Ectodermal cell (in vitro differentiated cells): ENCODE data around the gene NTF4.
"Not testable (repeated sequence)": the region's sequence is repeated elsewhere in the genome, so short reads cannot be mapped to it uniquely, and the experiment has no call there.

Experiments
- H3K27ac ChIP-seq: 2 replicates; pipeline ENCODE4 v1.7.0; 2013; ENCODE audit warnings: mild to moderate bottlenecking, low read depth, low read length; ENCODE audit not compliant: insufficient read depth, poor library complexity, severe bottlenecking
- H3K27me3 ChIP-seq: 2 replicates; pipeline ENCODE4 v1.7.0; 2013; ENCODE audit warnings: mild to moderate bottlenecking, low read length; ENCODE audit not compliant: insufficient read depth, control insufficient read depth, poor library complexity, severe bottlenecking
- H3K36me3 ChIP-seq: one replicate; pipeline ENCODE4 v1.7.0; 2013; ENCODE audit warnings: low read length; ENCODE audit not compliant: control insufficient read depth, insufficient read depth
- H3K4me1 ChIP-seq: one replicate; pipeline ENCODE4 v1.7.0; 2013; ENCODE audit warnings: low read length; ENCODE audit not compliant: control insufficient read depth, insufficient read depth
- H3K4me3 ChIP-seq: 2 replicates; pipeline ENCODE4 v1.7.0; 2013; ENCODE audit warnings: low read depth, low read length, control low read depth; ENCODE audit not compliant: insufficient read depth
- H3K9me3 ChIP-seq: 2 replicates; pipeline ENCODE4 v1.7.0; 2013; ENCODE audit warnings: mild to moderate bottlenecking, low read length, moderate library complexity; ENCODE audit not compliant: control insufficient read depth
- WGBS, 2 experiments: methylation state at CpG; one replicate each; pipeline ENCODE4 v1.1.7; 2013; ENCODE audit warnings: missing lambda C conversion rate in 2 of 2; 5-methylcytosine and 5-hydroxymethylcytosine counted together

NTF4 gene

DNA sequence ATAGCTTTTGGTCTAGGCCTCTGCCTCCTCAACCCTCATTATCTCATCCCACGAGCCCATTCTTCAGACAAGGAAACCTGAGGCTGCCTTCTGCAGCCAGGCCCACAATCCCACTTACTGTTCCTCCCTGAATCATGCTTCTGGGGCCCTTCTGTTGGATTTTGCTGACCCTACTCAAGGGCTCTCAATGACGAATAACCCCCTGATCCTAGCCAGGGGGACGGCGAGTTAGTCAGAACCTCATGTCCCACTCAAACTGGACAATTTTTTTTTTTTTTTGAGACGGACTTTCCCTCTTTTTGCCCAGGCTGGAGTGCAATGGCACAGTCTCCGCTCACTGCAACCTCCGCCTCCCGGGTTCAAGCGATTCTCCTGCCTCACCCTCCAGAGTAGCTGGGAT is 42.5 kb downstream of the NTF4 start:
- Histone ChIP-seq H3K4me3 (no peak overlapping the region), H3K27ac (no peak overlapping the region), H3K9me3 (no peaks in the 10 kb centered on the region), H3K4me1 (no peaks in the 10 kb centered on the region), H3K36me3 (no peaks in the 10 kb centered on the region), H3K27me3 (peaks cover 29% of the 10 kb centered on the region)
- WGBS, 2 experiments: 89 to 92% methylated on average over 9 of the region's 9 CpGs

DNA sequence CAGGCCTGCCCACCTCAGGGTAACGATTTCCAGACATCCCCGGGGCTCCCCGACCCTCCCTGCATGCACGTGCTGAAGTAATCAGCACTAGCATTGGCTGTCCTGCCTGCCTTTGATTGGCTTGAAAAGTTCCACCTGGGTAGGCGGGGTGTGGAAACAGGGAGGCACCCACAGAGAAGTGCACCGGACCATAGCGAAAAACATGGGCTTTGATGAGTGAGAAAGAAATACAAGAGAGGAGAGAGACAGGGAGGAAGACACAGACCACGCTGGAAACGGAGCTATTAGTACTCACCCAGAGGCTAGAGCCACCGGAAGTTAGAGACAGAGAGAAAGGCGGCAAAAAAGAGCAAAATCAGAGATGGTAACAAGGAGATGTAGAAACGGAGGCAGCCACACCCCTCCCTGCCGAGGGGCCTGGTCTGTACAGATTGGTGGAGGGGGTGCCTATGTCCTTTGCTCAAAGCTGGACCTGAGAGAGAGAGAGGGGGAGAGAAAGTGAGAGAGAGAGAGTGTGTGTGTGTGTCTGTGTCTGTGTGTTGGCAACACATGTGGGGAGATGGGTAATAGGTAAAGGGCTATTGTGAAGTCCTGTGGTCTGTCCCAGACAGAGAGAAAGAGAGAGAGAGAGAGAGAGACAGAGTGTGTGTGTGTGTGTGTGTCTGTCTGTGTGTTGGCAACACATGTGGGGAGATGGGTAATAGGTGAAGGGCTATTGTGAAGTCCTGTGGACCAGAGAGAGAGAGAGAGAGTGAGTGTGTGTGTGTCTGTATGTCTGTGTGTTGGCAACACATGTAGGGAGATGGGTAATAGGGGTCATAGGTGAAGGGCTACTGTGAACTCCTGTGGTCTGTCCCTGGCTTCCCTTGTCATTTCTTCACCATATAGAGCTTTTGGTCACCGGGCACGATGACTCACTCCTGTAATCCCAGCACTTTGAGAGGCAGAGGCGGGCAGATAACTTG is 43.4 kb downstream of the NTF4 start:
- peaks cover 29% of the 10 kb centered on the region for H3K27me3 ChIP-seq
- 67 to 68% methylated on average over 16 of the region's 16 CpGs for WGBS, 2 experiments
- no peaks in the 10 kb centered on the region for H3K36me3 ChIP-seq
- H3K4me3 ChIP-seq: no peak overlapping the region
- H3K9me3 ChIP-seq: no peaks in the 10 kb centered on the region
- H3K4me1 ChIP-seq: no peaks in the 10 kb centered on the region
- no peak overlapping the region for H3K27ac ChIP-seq

DNA sequence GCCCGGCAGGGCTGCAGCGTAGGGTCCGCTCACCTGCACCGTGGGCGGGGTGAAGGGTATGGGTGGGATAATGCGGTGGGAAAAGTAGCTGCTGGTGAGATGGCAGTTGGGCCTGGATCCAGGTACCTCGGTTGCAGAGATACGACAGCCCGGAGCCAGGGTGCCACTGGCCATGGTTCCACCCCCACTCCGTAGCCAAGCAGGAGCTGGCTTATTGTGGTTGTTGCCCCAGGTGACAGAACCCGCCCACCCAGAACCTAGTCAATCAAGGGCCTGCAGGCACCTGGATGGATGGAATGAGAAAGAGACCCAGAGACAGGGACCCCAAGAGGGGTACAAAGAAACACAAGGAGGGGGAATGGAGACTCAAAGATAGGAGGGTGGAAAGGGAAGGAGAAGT is 44.3 kb downstream of the NTF4 start:
- Histone ChIP-seq H3K4me3 (no peak overlapping the region), H3K4me1 (no peaks in the 10 kb centered on the region), H3K36me3 (no peaks in the 10 kb centered on the region), H3K27ac (no peak overlapping the region), H3K9me3 (no peaks in the 10 kb centered on the region), H3K27me3 (peaks cover 29% of the 10 kb centered on the region)
- WGBS, 2 experiments: 83 to 86% methylated on average over 11 of the region's 11 CpGs

DNA sequence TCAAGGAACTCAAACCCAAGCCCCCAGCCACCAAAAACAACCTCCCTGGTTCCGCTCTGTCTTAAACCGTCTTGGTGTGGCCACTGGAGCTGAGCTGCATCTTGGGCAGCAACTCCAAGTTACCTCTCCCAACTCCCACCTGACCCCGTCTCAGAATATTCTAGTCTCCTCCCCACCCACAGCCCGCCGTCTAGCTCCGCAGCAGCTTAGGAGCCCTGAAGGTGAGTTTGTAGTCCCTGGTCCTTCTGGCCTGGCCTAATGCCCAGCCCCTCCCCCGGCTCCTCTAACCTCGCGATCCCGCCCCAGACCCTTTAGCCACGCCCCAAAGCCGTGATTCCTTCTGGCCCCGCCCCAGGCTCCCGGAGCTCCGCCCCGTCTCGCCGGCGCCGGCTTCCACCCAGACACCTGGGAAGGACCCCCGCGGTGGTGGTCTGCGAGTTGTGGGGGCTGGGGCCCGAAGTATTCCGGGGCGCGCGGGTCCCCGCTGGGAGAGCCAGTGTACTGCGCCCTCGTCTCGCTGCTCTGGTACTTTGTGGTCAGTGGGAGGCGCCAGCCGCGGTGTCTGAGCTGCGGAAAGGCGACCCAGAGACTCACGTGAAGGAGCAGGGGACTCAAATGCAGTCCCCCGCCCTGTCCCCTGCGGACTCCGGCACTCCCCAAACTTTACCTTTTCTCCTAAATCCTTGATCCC is 45.2 kb downstream of the NTF4 start:
- Histone ChIP-seq H3K4me1 (no peaks in the 10 kb centered on the region), H3K4me3 (no peak overlapping the region), H3K27me3 (peaks cover 29% of the 10 kb centered on the region), H3K36me3 (no peaks in the 10 kb centered on the region), H3K27ac (no peak overlapping the region), H3K9me3 (no peaks in the 10 kb centered on the region)
- whole genome bisulfite sequencing, 2 experiments: 72% methylated on average over 41 of the region's 41 CpGs

DNA sequence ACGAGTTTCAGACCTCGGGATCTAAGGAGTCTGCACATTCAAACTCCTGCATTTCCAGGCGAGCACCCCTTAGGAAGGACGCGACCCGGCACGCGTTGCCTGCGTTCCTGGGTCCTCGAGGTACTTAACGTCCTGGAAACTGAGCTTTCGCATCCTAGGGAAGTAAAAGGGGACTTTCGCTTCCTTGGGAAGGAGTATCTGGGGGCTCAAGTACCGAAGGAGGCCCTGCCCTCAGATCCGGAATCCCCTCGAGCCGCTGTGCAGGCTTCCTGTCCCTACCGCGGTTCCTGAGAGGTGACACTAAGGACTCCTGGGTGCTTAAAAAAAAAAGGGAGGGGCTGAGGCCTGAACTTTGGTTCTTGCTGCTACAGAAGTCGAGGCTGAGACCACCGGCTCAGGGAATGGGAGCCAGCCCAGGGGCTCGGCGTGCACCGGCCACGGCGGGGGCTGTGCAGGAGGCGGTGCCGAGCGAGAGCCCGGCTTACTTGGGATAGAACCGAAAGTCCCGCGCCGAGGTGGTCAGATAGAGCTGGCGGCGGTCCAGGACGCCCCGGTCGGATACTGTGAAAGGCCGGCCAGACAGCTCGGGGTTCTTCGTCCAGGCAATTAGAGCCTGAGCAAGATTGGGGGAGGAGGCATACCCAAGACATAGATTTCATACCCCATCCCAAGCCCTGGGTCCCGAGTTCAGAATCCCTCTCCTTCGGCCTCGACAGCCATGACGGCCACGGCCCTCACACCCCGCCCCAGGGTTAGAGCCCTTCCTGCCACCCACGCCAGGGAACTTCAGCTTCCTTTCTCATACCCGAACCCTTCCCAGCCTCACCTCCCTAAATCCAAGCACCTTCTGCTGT is 46.0 kb downstream of the NTF4 start:
- not testable (repeated sequence) for H3K36me3 ChIP-seq, H3K9me3 ChIP-seq, H3K27ac ChIP-seq, H3K4me1 ChIP-seq
- Histone ChIP-seq H3K27me3 (peaks cover 29% of the 10 kb centered on the region), H3K4me3 (peak overlapping the region; percentile 26)
- WGBS, 2 experiments: 60 to 62% methylated on average over 50 of the region's 50 CpGs

DNA sequence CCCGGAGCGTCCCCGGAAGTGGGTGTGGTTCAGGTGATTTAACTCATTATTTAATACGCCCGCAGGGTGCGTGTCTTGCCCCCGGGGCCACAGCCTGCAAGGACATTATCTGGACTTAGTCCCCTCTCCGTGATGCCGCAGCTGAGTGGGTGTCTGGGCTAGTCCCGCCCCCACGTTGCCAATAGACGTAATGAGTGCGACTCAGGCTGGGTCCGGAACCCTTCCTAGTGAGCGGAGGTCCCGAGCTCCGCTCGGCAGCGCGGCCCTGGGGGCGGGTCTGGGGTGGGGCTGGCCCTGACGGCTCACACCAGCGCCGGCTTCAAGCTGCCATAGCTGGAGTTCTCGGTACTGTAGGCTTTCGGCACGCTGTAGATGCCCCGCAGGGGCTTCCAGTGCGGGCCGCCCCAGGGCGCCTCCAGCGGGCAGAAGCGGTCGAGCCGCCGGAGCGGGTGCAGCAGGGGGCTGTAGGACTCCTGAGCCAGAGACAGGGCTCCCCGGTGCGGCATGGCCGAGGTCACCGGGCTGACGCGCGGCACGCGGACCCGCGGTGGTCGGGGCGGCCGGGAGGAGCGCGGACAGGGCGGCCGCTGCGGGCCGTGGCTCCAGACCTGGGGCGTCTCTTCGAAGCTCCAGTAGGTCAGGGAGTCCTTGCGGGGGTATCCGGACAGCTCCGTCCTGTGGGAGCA is 46.8 kb downstream of the NTF4 start:
- Histone ChIP-seq H3K27me3 (peaks cover 29% of the 10 kb centered on the region), H3K4me3 (peak overlapping the region; percentile 26)

DNA sequence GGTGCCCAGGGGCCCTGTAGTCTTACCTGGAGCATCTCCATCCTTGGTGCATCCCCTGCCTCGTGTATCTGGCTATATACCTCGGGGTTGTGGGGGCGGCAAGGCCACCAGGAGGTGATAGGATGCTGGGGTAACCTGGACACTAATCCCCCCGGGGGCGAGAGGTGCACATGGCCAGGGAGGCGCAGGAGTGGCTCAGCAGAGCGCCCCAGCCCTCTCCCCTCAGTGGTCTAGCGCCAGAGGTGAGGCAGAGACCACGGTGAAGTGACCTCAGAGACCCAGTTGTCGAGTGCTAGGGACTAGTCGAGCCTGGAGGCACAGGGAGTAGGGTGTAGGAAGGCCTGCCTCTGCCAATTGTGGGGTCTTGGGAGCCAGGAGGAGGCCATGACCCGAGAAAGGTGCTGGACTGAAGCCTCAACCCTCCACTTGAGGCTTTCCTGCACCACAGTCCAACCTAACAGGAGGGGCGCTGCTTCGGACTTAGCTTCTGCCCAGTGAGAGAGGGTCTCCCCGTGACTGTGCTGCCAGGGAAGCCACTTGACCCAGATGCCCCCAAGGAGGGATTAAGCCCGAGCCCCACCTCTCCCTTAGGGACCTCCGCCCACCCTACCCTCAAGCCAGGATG is 47.5 kb downstream of the NTF4 start, which contains the start of gene LHB:
LHB (minus strand) TSS at position 51 of the 625 bp plus-strand sequence; CDS start at position 41, 10 bp downstream.
- 76 to 77% methylated on average over 17 of the region's 17 CpGs for WGBS, 2 experiments

More for the DNA sequence above, 46.8 kb downstream of the NTF4 start:
- WGBS, 2 experiments: 4 to 6% methylated on average over 62 of the region's 62 CpGs
- Histone ChIP-seq H3K36me3 (no peaks in the 10 kb centered on the region), H3K27ac (no peak overlapping the region), H3K9me3 (no peaks in the 10 kb centered on the region), H3K4me1 (no peaks in the 10 kb centered on the region)

DNA sequence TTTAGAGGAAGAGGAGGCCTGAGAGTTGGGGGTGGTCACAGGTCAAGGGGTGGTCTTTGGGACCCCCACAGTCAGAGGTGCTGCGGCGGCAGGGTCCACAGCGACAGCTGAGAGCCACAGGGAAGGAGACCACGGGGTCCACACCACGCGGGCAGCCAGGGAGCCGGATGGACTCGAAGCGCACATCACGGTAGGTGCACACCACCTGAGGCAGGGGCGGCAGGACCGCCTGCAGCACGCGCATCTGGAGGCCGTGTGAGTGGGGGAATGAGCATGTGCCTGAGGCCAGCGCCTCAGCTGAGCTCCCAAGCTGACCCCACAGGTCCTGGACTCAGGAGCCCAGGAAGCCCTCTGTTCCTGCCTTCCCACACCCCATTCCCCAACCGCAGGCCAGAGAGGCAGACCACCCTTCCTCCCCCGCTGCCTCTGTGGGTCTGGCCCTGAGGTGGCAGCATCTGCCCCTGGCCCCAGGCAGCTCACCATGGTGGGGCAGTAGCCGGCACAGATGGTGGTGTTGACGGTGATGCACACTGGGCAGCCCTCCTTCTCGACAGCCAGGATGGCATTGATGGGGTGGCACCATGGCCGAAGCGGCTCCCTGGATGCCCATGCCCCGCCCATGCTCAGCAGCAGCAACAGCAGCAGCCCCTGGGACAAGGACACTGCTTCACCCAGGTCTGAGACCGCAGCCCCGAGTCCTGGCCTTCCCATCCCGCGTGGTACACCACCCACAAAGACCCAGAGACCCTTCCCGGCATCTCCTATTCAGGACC is 48.4 kb downstream of the NTF4 start:
- Histone ChIP-seq H3K9me3 (no peaks in the 10 kb centered on the region), H3K27me3 (peaks cover 25% of the 10 kb centered on the region), H3K36me3 (peaks cover under 1% of the 10 kb centered on the region), H3K4me3 (no peak overlapping the region), H3K4me1 (no peaks in the 10 kb centered on the region), H3K27ac (no peak overlapping the region)
- 94 to 96% methylated on average over 24 of the region's 29 CpGs for WGBS, 2 experiments

More for the DNA sequence above, 47.5 kb downstream of the NTF4 start, which contains the start of gene LHB:
- H3K36me3 ChIP-seq: no peaks in the 10 kb centered on the region
- H3K27ac ChIP-seq: no peak within 1 kb of the TSS
- peaks cover 29% of the 10 kb centered on the region for H3K27me3 ChIP-seq
- no peaks in the 10 kb centered on the region for H3K9me3 ChIP-seq
- H3K4me1 ChIP-seq: no peaks in the 10 kb centered on the region
- peak within 1 kb of the TSS; percentile 26 for H3K4me3 ChIP-seq
